GM18861 (cell line): Measurements from ENCODE around the gene PTGS1.

ENCODE experiments used
- ATAC-seq: cut with Tn5 transposase; IDR thresholded peaks from one replicate; pipeline ENCODE4 v1.9.1; 2021; ENCODE audit not compliant: unreplicated experiment

Gene PTGS1

GRCh38 chr9:122372856-122373845, 2.3 kb downstream of the PTGS1 start:
- no peak for ATAC-seq

- ATAC-seq = no peak
Observed at GRCh38 chr9:122374885-122375420, 4.1 kb downstream of the PTGS1 start.

GRCh38 chr9:122376796-122377195, 6.0 kb downstream of the PTGS1 start:
- no peak for ATAC-seq

- ATAC-seq = no peak
Observed at GRCh38 chr9:122377241-122378164, 6.7 kb downstream of the PTGS1 start.

GRCh38 chr9:122378236-122378635, 7.4 kb downstream of the PTGS1 start:
- ATAC-seq = no peak

GRCh38 chr9:122379340-122379739, 8.5 kb downstream of the PTGS1 start:
- no peak for ATAC-seq

GRCh38 chr9:122380293-122380692, 9.5 kb downstream of the PTGS1 start:
- no peak for ATAC-seq

- no peak for ATAC-seq
Observed at GRCh38 chr9:122381206-122381950, 10.6 kb downstream of the PTGS1 start.

GRCh38 chr9:122382901-122383850, 12.4 kb downstream of the PTGS1 start:
- no peak for ATAC-seq

- ATAC-seq = peak; percentile 63
Observed at GRCh38 chr9:122383992-122384461, 13.2 kb downstream of the PTGS1 start.

GRCh38 chr9:122386311-122386872, 15.6 kb downstream of the PTGS1 start:
- ATAC-seq = no peak

- no peak for ATAC-seq
Observed at GRCh38 chr9:122387536-122387935, 16.7 kb downstream of the PTGS1 start.

GRCh38 chr9:122389195-122389594, 18.4 kb downstream of the PTGS1 start:
- no peak for ATAC-seq

GRCh38 chr9:122389799-122390481, 19.1 kb downstream of the PTGS1 start:
- ATAC-seq = peak; percentile 59

- ATAC-seq = no peak
Observed at GRCh38 chr9:122392284-122392683, 21.5 kb downstream of the PTGS1 start.

- no peak for ATAC-seq
Observed at GRCh38 chr9:122392714-122393113, 21.9 kb downstream of the PTGS1 start.

GRCh38 chr9:122393284-122393983, 22.6 kb downstream of the PTGS1 start:
- ATAC-seq = no peak
